Fibroblast of pulmonary artery (primary cell): Measurements from ENCODE around the gene ADORA1.

Source experiments
- DNase-seq: peaks from one replicate; pipeline ENCODE4 v3.0.0-alpha.2; 2010; ENCODE audit warnings: low read depth
- H3K4me3 ChIP-seq: replicated peaks from 2 replicates; pipeline ENCODE4 v1.5.1; 2011; ENCODE audit warnings: low read depth, mild to moderate bottlenecking, control low read depth, low read length, moderate library complexity
- TF ChIP-seq, protein P1 (sequence below): IDR thresholded peaks from 2 replicates; pipeline ENCODE4 v1.5.1; 2011; ENCODE audit warnings: mild to moderate bottlenecking, control low read depth, low read length, inconsistent platforms; ENCODE audit errors: missing control alignments

Gene ADORA1

DNA sequence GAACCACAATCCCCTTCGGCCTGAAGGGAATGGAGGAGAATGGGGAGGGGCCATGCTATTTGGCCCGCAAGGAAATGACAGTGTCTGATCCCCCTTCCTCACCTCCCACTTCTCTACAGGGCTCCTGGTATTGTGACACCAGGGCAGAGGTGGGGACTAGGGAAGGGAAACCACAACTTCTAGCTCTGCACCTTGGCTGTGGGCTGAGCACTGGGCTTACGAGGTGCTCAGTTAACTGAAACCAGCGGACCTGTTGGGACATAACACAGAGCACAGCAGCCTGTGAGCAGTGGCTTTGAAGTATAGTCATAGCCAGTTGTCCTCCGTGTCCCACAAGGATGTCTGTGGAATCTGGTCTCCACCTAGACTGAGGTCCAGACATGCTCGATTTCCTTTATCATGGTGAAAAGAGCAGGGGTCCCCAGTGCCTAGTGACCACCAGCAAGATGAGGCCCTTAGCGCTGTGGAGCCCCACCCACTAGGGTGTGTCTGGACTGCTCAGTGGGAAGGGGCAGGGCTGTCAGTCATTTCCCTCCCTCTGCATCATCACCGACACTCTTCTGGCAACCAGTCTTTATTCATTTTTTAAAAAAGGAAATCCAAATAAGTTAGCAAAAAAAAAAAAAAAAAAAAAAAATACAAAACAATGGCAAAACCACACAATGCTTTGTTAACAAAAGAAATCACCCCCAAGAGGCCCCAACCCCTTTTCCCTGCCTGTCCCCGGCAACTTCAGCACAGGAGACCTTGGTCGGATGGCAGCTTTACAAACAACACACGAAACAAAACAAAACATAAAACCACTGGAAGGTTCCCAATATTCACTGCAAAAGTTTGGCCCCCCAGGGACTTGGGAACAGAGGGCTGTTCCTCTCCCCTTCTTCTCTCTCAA is 44.7 kb upstream of the ADORA1 start:
- no peak overlapping the region for H3K4me3 ChIP-seq
- DNase-seq, result no peak
- TF ChIP-seq, protein P1, sequence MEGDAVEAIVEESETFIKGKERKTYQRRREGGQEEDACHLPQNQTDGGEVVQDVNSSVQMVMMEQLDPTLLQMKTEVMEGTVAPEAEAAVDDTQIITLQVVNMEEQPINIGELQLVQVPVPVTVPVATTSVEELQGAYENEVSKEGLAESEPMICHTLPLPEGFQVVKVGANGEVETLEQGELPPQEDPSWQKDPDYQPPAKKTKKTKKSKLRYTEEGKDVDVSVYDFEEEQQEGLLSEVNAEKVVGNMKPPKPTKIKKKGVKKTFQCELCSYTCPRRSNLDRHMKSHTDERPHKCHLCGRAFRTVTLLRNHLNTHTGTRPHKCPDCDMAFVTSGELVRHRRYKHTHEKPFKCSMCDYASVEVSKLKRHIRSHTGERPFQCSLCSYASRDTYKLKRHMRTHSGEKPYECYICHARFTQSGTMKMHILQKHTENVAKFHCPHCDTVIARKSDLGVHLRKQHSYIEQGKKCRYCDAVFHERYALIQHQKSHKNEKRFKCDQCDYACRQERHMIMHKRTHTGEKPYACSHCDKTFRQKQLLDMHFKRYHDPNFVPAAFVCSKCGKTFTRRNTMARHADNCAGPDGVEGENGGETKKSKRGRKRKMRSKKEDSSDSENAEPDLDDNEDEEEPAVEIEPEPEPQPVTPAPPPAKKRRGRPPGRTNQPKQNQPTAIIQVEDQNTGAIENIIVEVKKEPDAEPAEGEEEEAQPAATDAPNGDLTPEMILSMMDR, result no peak

DNA sequence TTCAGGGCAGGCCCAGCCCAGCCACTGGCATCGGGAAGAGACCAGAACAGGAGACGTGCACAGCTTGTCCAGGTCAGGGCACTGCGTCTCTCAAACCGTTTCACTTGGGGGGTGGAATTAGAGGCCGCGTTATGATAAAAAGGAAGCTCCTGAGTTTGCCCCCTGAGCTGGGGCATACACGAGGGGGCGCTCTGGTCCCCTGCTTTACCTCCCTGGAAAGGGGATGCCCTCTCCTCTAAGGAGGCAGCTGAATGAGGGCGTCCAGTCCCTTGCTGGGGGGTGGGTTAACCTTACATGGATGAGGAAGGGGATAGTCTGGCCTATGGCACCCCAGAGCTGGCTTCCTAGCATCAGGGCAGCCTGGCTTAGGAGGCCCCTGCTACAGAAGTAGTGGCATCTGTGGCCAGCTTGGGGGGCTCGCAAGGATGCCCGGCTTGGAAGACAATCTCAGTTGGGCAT is 44.0 kb upstream of the ADORA1 start:
- TF ChIP-seq, protein P1, result no peak
- no peak for DNase-seq
- no peak overlapping the region for H3K4me3 ChIP-seq

DNA sequence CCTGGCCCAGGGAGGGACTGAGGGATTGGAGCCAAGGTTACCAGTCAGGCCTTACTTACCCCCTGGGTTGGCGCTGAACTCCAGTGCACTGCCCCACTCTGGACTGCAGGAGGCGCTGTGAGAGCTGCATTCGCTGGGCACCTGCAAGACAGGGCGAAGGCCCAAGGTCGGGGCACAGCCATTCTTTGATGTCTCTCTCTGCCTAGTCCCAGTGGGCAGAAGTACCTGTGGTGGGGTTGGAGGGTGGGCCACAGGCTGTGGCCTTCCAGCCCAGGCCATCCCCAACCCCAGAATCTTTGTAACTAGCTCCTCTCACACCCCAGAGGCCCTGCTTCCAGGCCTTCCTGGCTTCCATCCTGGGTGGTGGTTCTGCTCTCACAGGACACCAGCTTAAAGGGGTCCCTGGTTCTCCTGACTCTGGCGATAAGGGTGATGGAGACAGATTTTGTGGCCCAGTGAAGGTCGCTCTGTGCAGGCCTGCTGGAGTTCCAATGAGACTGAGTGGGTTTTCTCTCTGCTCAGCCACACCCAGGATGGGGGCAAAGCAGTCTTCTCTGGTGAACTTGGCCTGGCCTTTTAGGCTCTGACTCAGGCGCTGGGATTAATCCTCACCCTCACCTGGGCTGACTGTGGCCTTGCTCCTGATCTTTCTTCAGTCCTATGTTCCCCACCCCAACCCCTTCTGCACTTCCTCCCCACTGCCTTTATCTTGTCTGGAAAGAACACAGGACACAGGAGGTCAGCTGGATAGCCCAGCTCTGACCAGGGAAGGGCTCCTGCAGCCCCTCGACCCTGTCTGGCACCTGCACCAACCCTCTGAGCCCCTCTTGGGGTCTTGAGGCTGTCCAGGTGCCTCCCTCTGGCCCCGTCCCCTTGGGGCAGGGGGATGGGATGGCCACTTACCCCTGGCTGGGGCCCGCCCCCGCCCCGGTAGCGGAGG is 42.7 kb upstream of the ADORA1 start:
- DNase-seq, result no peak
- no peak overlapping the region for H3K4me3 ChIP-seq
- TF ChIP-seq, protein P1, result peak; percentile 38

DNA sequence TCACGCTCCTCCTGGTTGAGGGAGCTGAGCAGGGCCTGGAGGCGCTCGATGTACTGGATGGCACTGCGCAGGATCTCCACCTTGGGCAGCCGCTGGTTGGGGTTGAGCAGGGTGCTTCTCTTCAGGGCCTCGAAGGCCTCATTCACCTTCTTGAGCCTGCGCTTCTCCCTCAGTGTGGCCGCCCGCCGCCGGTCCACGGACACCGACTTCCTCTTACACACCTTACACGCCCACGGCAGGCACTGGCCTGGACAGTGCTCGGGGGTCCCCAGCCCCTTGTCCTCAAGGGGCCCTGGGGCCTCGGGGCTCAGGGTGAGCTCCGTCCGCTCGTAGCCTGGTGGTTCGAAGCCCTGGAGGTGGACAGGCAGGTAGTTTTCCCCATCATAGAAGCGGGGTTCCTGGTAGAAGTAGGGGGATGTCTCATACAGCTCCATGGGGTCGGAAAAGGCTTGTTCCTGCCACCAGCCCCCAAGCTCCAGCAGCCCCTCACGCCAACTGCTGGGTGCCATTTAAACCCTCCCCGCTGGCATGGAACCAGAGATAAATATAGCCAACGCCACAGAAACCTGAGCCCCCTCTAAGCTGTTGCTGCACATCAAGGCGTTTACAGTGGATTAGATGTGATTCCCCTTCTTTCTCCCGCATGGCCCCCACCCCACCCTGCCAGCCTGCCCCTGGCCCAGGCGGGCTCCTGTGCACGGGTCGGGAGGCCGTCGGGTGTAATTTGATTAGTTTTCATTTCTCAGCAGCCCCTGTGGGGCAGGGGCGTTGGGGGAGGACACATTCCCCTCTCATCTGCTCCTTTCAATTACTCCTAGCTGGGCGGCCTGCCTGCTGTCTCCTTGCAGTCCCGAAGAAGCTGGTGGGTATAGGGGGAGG is 41.8 kb upstream of the ADORA1 start, which contains the start of gene MYOG:
Gene MYOG, minus strand, starts transcription at position 485 of the 879 bp plus-strand sequence. Its CDS starts 51 bp downstream, at position 434.
- TF ChIP-seq, protein P1, result no peak
- H3K4me3 ChIP-seq, result no peak within 1 kb of the TSS
- DNase-seq, result no peak

DNA sequence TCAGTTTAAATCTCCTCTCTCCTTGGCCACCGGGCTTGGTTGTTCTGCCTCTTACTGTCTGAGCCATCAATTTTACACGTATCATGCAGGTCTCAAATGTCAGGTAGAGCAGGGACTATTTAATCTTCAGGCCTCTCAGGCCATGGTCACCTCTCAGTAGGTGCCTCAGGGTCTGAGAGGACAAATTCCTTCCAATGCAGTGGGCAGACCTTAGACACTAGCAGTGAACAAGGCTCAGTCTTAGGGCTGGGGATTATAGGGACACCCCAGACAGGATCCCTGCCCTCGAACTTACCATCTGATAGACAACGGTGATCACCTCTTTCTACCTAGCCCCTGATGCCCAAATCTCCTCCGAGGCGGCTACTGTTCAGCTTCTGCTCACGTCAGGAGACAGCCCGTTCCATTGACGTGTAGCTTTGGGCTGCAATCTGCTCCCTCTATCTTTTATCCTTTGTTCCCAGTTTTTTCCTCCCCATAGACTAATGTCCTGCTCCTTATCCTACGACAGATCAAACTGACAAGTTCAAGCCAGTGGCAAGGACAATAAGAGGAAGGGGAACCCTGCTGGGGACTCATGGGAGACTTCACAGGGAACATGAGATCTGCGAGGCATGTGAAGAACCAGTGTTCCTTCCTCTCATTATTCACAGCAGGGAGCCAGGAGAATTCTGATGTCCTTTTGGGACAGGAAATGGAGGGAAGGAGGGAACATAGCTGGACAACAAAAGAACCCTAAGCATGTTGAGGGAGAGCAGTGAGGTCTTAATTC is 40.3 kb upstream of the ADORA1 start:
- no peak for DNase-seq
- TF ChIP-seq, protein P1, result no peak
- no peak overlapping the region for H3K4me3 ChIP-seq
